ENCODE results near the gene ELOA2. TPM values are rescaled to one million over a fixed set of nuclear protein-coding genes. Genes with fewer than 3 reads are reported as not detected.
A peak's percentile ranks its signal among the peaks of the same experiment; 100 is the strongest.
"Not testable (repeated sequence)": the region's sequence is repeated elsewhere in the genome, so short reads cannot be mapped to it uniquely, and the experiment has no call there.

Gene ELOA2
- total RNA-seq, 4 donors from 2014 or later: not detected

GRCh38 chr18:47050468-47050867 is 15.0 kb upstream of the ELOA2 start:
- no peak for ATAC-seq
- Histone ChIP-seq H3K4me1 (no peaks in the 10 kb centered on the region), H3K27me3 (no peaks in the 10 kb centered on the region), H3K36me3 (no peaks in the 10 kb centered on the region), H3K4me3 (no peak overlapping the region), H3K27ac (no peak overlapping the region), H3K9me3 (no peaks in the 10 kb centered on the region)
- TF ChIP-seq, protein P1, sequence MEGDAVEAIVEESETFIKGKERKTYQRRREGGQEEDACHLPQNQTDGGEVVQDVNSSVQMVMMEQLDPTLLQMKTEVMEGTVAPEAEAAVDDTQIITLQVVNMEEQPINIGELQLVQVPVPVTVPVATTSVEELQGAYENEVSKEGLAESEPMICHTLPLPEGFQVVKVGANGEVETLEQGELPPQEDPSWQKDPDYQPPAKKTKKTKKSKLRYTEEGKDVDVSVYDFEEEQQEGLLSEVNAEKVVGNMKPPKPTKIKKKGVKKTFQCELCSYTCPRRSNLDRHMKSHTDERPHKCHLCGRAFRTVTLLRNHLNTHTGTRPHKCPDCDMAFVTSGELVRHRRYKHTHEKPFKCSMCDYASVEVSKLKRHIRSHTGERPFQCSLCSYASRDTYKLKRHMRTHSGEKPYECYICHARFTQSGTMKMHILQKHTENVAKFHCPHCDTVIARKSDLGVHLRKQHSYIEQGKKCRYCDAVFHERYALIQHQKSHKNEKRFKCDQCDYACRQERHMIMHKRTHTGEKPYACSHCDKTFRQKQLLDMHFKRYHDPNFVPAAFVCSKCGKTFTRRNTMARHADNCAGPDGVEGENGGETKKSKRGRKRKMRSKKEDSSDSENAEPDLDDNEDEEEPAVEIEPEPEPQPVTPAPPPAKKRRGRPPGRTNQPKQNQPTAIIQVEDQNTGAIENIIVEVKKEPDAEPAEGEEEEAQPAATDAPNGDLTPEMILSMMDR (IDR thresholded peaks at IDR 0.05): peak; percentile 42 to 59 (median 44)
- TF ChIP-seq POLR2A (IDR thresholded peaks at IDR 0.05): no peak
- TF ChIP-seq EP300 (IDR thresholded peaks at IDR 0.05): no peak
- TF ChIP-seq POLR2AphosphoS5 (IDR thresholded peaks at IDR 0.05): no peak
- WGBS, 2 donors (ENCODE audit: low coverage in 1 of 2): 18 to 19% methylated on average over 7 of the region's 7 CpGs

DNA sequence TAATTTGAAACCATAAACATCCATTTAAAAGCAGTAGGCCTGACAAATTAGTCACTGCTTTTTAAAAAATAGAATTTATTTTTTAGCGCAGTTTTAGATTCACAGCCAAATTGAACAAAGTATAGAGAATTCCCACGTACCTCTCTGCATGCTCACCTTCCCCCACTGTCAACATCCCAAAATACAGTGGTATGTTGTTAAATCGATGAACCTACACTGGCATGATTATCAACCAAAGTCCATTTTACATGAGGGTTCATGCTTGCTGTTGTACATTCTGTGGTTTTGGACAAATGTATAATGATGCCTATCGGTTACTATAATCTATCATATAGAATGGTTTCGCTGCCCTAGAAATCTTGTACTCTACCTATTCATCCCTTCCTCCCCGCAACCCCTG is 5.6 kb upstream of the ELOA2 start:
- ATAC-seq: no peak
- H3K27ac ChIP-seq: no peak overlapping the region
- no peaks in the 10 kb centered on the region for H3K4me1 ChIP-seq
- no peaks in the 10 kb centered on the region for H3K9me3 ChIP-seq
- 91 to 96% methylated on average over 4 to 6 of the region's 6 CpGs for WGBS, 2 donors (ENCODE audit: low coverage in 1 of 2)
- no peaks in the 10 kb centered on the region for H3K36me3 ChIP-seq
- no peak overlapping the region for H3K4me3 ChIP-seq
- TF ChIP-seq, protein P1 (IDR thresholded peaks at IDR 0.05): no peak
- TF ChIP-seq POLR2A (IDR thresholded peaks at IDR 0.05) (no peak), POLR2AphosphoS5 (IDR thresholded peaks at IDR 0.05) (no peak), EP300 (IDR thresholded peaks at IDR 0.05) (no peak)
- H3K27me3 ChIP-seq: no peaks in the 10 kb centered on the region

DNA sequence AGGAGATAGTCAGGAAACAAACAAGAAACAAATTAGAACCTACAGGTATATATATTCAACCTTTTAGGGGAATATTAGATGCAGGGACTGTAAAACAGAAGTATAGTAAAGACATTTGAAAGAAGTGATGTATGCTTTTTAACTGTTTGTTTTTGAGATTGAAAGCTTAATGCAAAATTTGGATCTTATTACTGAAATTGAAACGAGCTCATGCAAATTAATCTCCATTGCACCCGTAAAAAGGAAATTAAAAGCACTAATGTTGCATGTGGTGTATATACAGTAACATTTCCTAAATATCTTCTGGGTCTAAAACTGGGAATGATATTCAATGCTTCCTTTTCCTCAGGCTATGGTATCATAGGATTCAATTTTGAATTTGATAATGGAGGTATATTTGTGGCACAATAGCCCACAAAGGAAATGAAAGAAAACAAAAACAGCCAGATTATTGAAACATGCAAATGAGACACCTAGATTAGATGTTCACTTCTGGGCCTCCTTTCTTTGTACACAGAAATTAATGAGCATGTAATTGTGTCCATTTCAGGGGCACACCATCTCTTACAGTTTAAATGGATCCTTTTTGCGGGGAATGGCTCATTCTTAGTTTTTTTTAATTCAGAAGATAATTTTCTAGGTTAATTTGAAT is 1.6 kb upstream of the ELOA2 start:
- 75 to 89% methylated on average over 3 of the region's 3 CpGs for WGBS, 2 donors (ENCODE audit: low coverage in 1 of 2)
- Histone ChIP-seq H3K9me3 (peaks cover 0 to 10% (median 0%) of the 10 kb centered on the region in 3 donors), H3K36me3 (no peaks in the 10 kb centered on the region), H3K4me3 (no peak overlapping the region), H3K4me1 (no peaks in the 10 kb centered on the region), H3K27me3 (no peaks in the 10 kb centered on the region), H3K27ac (no peak overlapping the region)
- no peak for ATAC-seq
- TF ChIP-seq EP300 (IDR thresholded peaks at IDR 0.05) (no peak), POLR2AphosphoS5 (IDR thresholded peaks at IDR 0.05) (no peak), POLR2A (IDR thresholded peaks at IDR 0.05) (no peak)
- TF ChIP-seq, protein P1 (IDR thresholded peaks at IDR 0.05): no peak

DNA sequence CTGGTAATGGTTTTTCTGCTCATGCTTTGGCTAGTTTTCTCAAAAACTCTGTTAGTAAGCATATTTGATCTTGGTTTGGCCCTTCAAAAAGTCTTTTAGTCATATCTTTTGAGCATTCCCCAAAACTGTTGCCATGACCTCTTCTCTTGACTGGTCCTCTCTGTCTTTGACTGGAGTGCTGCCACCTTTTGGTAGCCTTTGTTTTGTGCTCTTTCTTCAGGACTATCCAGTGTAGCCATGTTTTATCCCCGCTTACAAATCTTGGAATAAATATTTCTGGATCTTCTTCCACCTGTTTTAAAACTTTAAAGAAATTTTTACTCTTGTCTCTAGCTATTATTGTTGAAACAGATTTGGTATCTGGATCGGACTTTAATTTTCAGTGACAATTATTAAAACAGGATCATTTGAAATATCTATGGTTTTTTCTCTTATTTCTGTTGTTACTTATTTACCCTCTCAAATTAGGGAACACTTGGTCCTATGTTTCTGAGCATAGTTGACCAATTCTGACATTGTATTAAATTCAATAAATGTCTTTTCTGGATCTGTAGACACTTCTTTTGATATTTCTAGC is 965 bp upstream of the ELOA2 start:
- H3K27me3 ChIP-seq: no peaks in the 10 kb centered on the region
- H3K4me1 ChIP-seq: no peaks in the 10 kb centered on the region
- H3K4me3 ChIP-seq: no peak overlapping the region
- 56 to 67% methylated on average over 2 of the region's 2 CpGs for WGBS, 2 donors (ENCODE audit: low coverage in 1 of 2)
- no peak overlapping the region for H3K27ac ChIP-seq
- peaks cover 0 to 10% (median 0%) of the 10 kb centered on the region in 3 donors for H3K9me3 ChIP-seq
- ATAC-seq: no peak
- TF ChIP-seq POLR2A (IDR thresholded peaks at IDR 0.05): no peak
- TF ChIP-seq, protein P1 (IDR thresholded peaks at IDR 0.05): peak in 1 of 4 experiments; percentile 29
- no peaks in the 10 kb centered on the region for H3K36me3 ChIP-seq

DNA sequence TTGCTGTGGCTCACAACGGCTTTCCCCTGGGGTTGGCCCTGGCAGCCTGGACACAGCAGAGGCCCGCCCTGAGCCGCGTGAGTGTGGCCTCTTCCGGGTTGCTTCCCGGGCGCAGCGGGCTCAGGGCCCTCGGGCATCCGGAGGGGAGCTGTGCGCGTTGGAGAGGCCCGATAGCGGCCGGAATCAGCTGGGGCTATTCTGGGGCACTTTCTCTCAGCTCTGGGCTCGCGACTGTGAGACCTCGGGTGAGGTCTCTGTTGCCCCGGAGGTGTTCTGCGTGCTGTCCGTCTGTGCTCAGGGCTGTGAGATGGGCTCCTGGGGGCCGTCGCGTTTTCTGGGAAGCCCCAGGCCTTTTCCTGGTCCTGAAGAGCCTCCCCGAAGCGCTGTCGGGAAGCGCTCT is 830 bp downstream of the ELOA2 start:
- H3K4me1 ChIP-seq, H3K4me3 ChIP-seq, H3K27me3 ChIP-seq, ATAC-seq, H3K9me3 ChIP-seq, H3K27ac ChIP-seq, H3K36me3 ChIP-seq: not testable (repeated sequence)
- WGBS, 2 donors (ENCODE audit: low coverage in 1 of 2): no CpG with 5 or more reads among the region's 28 CpGs
